OCI-LY7 (cell line): ENCODE results near the gene LGI4. TPM values are rescaled to one million over a fixed set of nuclear protein-coding genes. Genes with fewer than 3 reads are reported as not detected.

ENCODE experiments used
- BruUV-seq: library from RNA; stranded (reverse); fragments of 400-500 nt; replicated peaks from 2 replicates; lab custom pipeline; 2021; lab: Mats Ljungman, UMichigan
- CTCF ChIA-PET: fragments of 300-600 bp; sonication (Branson Sonifier 250); formaldehyde crosslinking; loops from one replicate; lab custom pipeline; 2022; ENCODE audit warnings: antibody characterized with exemption; ENCODE audit not compliant: unreplicated experiment; lab: Charles Lee
- POLR2A ChIA-PET: fragments of 300-600 bp; sonication (Branson Sonifier 250); formaldehyde crosslinking; loops from one replicate; lab custom pipeline; 2022; ENCODE audit warnings: antibody characterized with exemption; lab: Charles Lee
- DNase-seq: peaks from one replicate; pipeline ENCODE4 v3.0.0-alpha.2; 2015; ENCODE audit warnings: low spot score
- H2AFZ ChIP-seq: fragments of 200-600 bp; sonication (generic), shearing (Covaris generic); 2 replicates; pipeline ENCODE4 v1.6.1; 2014; ENCODE audit warnings: mild to moderate bottlenecking, antibody characterized with exemption, low read length, moderate library complexity
- H3K27ac ChIP-seq: fragments of 200-600 bp; sonication (generic); 2 replicates; pipeline ENCODE4 v1.5.1; 2014; ENCODE audit warnings: mixed run types, low read depth, mild to moderate bottlenecking, moderate library complexity, low read length, inconsistent platforms; ENCODE audit not compliant: poor library complexity, severe bottlenecking
- H3K36me3 ChIP-seq: fragments of 200-600 bp; sonication (generic); 2 replicates; pipeline ENCODE4 v1.6.1; 2014; ENCODE audit warnings: mild to moderate bottlenecking, antibody characterized with exemption, low read length, moderate library complexity, mixed read lengths; ENCODE audit not compliant: insufficient read depth
- H3K4me1 ChIP-seq: fragments of 200-600 bp; sonication (generic); 2 replicates; pipeline ENCODE4 v1.5.1; 2014; ENCODE audit warnings: mild to moderate bottlenecking, low read length; ENCODE audit not compliant: insufficient read depth, poor library complexity, severe bottlenecking
- H3K4me2 ChIP-seq: fragments of 200-600 bp; sonication (generic); 2 replicates; pipeline ENCODE4 v1.6.1; 2014; ENCODE audit warnings: mild to moderate bottlenecking, low read length
- H3K4me3 ChIP-seq: fragments of 200-600 bp; sonication (generic); 2 replicates; pipeline ENCODE4 v1.5.1; 2014; ENCODE audit warnings: mild to moderate bottlenecking, low read depth, low read length; ENCODE audit not compliant: poor library complexity, severe bottlenecking
- H3K79me2 ChIP-seq: fragments of 200-600 bp; sonication (generic); 2 replicates; pipeline ENCODE4 v1.6.1; 2016; ENCODE audit warnings: low read depth, mild to moderate bottlenecking, low read length, moderate library complexity, mixed read lengths; ENCODE audit not compliant: insufficient read depth
- H3K9me2 ChIP-seq: fragments of 200-600 bp; sonication (generic); 2 replicates; pipeline ENCODE4 v1.6.1; 2016; ENCODE audit warnings: mild to moderate bottlenecking, low read length, mixed read lengths; ENCODE audit not compliant: insufficient read depth
- H3K9me3 ChIP-seq: fragments of 200-600 bp; sonication (generic); 2 replicates; pipeline ENCODE4 v1.6.1; 2014; ENCODE audit warnings: mild to moderate bottlenecking, mixed run types, low read length, mixed read lengths
- H4K20me1 ChIP-seq: fragments of 200-600 bp; sonication (generic); 2 replicates; pipeline ENCODE4 v1.6.1; 2014; ENCODE audit warnings: mild to moderate bottlenecking, antibody characterized with exemption, low read length, moderate library complexity, mixed read lengths; ENCODE audit not compliant: insufficient read depth
- EZH2phosphoT487 ChIP-seq: fragments of 200-600 bp; sonication (generic); IDR thresholded peaks from 2 replicates; pipeline ENCODE4 v1.6.1; 2018; ENCODE audit warnings: low read depth, borderline replicate concordance, mild to moderate bottlenecking, mixed run types, antibody characterized with exemption, low read length, moderate library complexity, mixed read lengths
- intact Hi-C: fragments of 100-400 bp; cut with micrococcal nuclease; formaldehyde crosslinking; loops from one replicate; pipeline ENCODE4 v1.10.0; 2022; ENCODE audit not compliant: unreplicated experiment
- total RNA-seq, 2 experiments: library from RNA; depleted of rRNA in 1 of 2; stranded (reverse); fragments of >200 nt in 1 of 2; shearing (Covaris generic) in 1 of 2; gene quantifications; 2 replicates each; pipeline ENCODE4 v1.2.3, GENCODE V29; 2014 to 2022
- TF ChIP-seq, protein P1 (sequence below): fragments of 200-600 bp; sonication (generic); conservative IDR thresholded peaks from 2 replicates; pipeline ENCODE4 v1.5.1; 2014; ENCODE audit warnings: mild to moderate bottlenecking, antibody characterized with exemption, low read length, moderate library complexity, mixed read lengths

The LGI4 gene
- total RNA-seq, 2 experiments from 2014 or later = 0.28 to 5.9 TPM

DNA sequence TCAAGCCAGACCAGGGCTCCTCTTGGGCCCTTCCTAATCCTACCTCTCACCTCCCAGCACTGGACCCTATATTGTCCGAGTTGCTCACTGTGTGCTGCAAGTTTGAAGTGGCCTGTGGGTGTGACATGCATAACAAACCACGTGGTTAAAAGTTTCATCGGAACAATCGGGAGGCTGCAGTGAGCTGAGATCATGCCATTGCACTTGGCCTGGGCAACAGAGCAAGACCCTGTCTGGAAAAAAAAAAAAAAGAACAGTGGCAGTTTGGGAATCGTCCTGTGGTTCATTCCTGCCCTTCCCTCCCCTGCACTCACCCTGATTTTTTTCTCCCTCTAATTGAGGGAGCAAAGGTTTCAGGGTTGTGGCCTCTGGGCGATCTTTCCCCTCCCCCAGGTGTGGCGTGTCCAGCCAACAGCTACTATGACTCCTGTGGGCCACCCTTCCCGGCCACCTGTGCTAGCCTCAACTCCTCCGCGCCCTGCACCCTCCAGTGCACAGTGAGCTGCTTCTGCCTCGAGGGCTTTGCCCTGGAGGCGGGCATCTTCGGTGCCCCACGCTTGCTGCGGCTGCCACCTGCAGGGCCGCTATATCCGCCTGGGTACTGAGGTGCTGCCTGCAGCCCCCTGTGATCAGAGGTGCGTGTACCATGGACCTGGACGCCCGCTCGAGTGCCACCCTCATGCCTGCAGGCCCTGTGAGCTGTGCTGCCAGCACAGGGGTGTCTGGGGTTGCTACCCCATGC, 35.5 kb downstream of the LGI4 start:
- H2AFZ ChIP-seq = no peak overlapping the region
- ChIA-PET POLR2A (interaction anchor here (0.6 kb wide), 1 partner anchor 9 kb away, joined by 3 read pairs; no protein-coding TSS in a partner anchor), CTCF (no interaction called here)
- no peaks in the 10 kb centered on the region for H3K36me3 ChIP-seq
- H3K4me2 ChIP-seq = no peak overlapping the region
- no peaks in the 10 kb centered on the region for H3K9me2 ChIP-seq
- no TSS peak for BruUV-seq
- H3K27ac ChIP-seq = no peak overlapping the region
- no peaks in the 10 kb centered on the region for H4K20me1 ChIP-seq
- no peak overlapping the region for H3K4me3 ChIP-seq
- H3K4me1 ChIP-seq = no peaks in the 10 kb centered on the region
- H3K9me3 ChIP-seq = no peaks in the 10 kb centered on the region
- H3K79me2 ChIP-seq = no peaks in the 10 kb centered on the region
- no peak for DNase-seq
- intact Hi-C loops = no loop called here
- TF ChIP-seq, protein P1, sequence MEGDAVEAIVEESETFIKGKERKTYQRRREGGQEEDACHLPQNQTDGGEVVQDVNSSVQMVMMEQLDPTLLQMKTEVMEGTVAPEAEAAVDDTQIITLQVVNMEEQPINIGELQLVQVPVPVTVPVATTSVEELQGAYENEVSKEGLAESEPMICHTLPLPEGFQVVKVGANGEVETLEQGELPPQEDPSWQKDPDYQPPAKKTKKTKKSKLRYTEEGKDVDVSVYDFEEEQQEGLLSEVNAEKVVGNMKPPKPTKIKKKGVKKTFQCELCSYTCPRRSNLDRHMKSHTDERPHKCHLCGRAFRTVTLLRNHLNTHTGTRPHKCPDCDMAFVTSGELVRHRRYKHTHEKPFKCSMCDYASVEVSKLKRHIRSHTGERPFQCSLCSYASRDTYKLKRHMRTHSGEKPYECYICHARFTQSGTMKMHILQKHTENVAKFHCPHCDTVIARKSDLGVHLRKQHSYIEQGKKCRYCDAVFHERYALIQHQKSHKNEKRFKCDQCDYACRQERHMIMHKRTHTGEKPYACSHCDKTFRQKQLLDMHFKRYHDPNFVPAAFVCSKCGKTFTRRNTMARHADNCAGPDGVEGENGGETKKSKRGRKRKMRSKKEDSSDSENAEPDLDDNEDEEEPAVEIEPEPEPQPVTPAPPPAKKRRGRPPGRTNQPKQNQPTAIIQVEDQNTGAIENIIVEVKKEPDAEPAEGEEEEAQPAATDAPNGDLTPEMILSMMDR = no peak
- no peak for TF ChIP-seq EZH2phosphoT487

DNA sequence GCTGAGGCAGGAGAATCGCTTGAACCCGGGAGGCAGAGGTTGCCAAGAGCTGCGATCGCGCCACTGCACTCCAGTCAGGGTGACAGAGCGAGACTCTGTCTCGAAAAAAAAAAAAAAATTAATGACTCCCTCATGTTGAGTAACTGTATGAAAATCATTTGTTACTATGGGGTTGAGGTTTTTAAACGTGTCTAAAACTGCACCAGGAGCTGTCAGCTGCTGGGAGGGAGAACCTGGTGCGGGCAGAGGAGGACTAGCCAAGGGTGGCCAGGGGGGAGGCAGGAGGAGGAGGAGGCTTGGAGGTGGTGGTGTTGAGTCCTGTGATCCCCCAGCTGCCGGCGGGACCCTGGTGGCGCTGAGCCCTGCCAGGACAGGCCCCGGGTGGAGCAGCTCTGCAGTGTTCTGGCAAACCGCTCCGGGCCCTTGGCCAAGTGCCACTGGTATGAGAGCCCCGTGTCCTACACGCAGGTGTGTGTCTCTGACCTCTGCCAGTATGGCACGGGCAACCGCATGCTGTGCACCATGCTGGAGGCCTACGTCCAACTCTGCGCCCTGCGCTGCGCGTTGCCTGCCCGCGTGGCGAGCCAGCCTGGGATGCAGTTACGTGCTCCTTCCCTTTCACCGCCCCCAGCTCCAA, 36.3 kb downstream of the LGI4 start:
- H3K4me1 ChIP-seq = no peaks in the 10 kb centered on the region
- H4K20me1 ChIP-seq = no peaks in the 10 kb centered on the region
- DNase-seq = no peak
- H3K9me2 ChIP-seq = no peaks in the 10 kb centered on the region
- ChIA-PET CTCF (no interaction called here), POLR2A (interaction anchor here (0.6 to 0.7 kb wide), 3 partner anchors 9 to 28 kb away, joined by 3 to 6 read pairs (median 3); no protein-coding TSS in a partner anchor)
- no peak overlapping the region for H3K4me2 ChIP-seq
- no peak overlapping the region for H3K4me3 ChIP-seq
- no peaks in the 10 kb centered on the region for H3K36me3 ChIP-seq
- TF ChIP-seq, protein P1 = no peak
- H2AFZ ChIP-seq = no peak overlapping the region
- H3K27ac ChIP-seq = no peak overlapping the region
- H3K79me2 ChIP-seq = no peaks in the 10 kb centered on the region
- H3K9me3 ChIP-seq = no peaks in the 10 kb centered on the region
- intact Hi-C loops = no loop called here
- BruUV-seq = no TSS peak
